Memory B cell (primary cell): ENCODE measurements around the gene EHMT2.
A peak's percentile ranks its signal among the peaks of the same experiment; 100 is the strongest.
"Not testable (repeated sequence)": the region's sequence is repeated elsewhere in the genome, so short reads cannot be mapped to it uniquely, and the experiment has no call there.

Experiments used
- ATAC-seq: fragments of 150-1000 bp; cut with Tn5 transposase; 2 replicates; pipeline ENCODE4 v1.10.0; 2021; ENCODE audit warnings: low read depth, mild to moderate bottlenecking, moderate library complexity
- DNase-seq, 2 donors: peaks; one replicate each; pipeline ENCODE4 v3.0.0; 2022; ENCODE audit warnings: low spot score in 2 of 2
- H3K27ac Mint-ChIP-seq: one replicate; pipeline ENCODE4 v1.8.0; 2022; ENCODE audit warnings: mild to moderate bottlenecking, moderate library complexity, mixed read lengths
- H3K27me3 Mint-ChIP-seq: one replicate; pipeline ENCODE4 v1.8.0; 2022; ENCODE audit warnings: mixed read lengths
- H3K36me3 Mint-ChIP-seq: one replicate; pipeline ENCODE4 v1.8.0; 2022; ENCODE audit warnings: mild to moderate bottlenecking, mixed read lengths
- H3K4me1 Mint-ChIP-seq: one replicate; pipeline ENCODE4 v1.8.0; 2022; ENCODE audit warnings: mixed read lengths
- H3K4me3 Mint-ChIP-seq: one replicate; pipeline ENCODE4 v1.8.0; 2022; ENCODE audit warnings: mild to moderate bottlenecking, moderate library complexity, mixed read lengths
- H3K9me3 Mint-ChIP-seq: one replicate; pipeline ENCODE4 v1.8.0; 2022; ENCODE audit warnings: mixed read lengths

Gene EHMT2

DNA sequence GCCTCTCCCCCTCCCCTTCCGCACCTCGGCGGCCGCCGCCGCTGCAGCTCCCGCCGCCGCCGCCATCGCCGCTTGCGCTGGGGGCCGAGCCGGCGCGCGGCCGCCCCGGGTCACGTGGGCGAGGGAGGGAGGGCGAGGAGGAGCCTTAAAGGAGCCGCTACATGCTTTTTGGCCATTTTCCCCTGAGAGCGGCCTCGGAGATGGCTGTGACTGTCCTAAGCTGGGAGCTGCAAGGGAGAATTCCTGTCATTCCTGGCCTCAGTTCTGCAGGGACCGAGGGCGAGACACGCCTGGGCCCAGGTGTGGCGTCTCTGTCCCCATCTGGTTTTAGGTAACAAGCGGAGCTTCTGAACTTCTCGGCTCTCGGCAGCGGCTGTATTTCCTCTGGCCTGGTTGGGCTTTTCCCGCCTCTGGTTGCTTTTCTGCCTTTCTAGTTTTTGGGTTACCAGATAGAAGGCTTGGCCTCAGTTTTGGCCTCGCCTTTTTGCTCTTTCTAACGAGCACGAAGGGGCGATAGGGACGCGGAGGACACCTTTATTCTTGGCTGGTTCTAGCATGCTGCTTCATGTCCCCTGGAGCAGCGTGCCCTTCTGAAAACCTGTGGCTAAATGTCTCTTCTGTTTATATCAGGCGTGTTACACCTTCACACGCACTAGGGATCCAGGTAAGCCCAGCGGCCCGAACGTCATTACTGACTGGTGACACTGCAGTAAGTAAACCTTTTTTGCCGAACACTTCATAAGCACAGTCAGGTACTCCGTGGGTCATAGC, at the start of gene EHMT2:
EHMT2 (minus strand) TSS at position 87 of the 771 bp plus-strand sequence; CDS start at position 66, 21 bp downstream.
- Mint-ChIP-seq H3K27ac (peak within 1 kb of the TSS; percentile 91), H3K4me3 (peak within 1 kb of the TSS; percentile 96)

DNA sequence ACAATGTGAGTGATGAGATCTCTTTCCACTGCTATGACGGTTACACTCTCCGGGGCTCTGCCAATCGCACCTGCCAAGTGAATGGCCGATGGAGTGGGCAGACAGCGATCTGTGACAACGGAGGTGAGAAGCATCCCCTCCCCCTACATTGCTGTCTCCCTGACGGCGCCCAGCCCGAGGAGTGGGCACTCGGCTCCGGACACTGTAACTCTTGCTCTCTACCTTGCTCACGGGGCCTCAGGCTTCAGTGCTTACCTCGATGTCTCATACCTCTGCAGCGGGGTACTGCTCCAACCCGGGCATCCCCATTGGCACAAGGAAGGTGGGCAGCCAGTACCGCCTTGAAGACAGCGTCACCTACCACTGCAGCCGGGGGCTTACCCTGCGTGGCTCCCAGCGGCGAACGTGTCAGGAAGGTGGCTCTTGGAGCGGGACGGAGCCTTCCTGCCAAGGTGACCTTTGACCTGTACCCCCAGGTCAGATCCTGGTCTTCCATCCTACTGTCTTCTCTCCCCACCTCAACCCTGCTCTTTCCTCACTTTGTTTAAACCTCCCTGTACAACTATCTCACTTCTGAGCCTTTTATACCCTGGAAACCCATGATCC, 49.7 kb upstream of the EHMT2 start:
- Mint-ChIP-seq H3K27ac (no peak overlapping the region), H3K4me1 (peaks cover 2% of the 10 kb centered on the region), H3K4me3 (no peak overlapping the region), H3K27me3 (peaks cover 6% of the 10 kb centered on the region), H3K9me3 (no peaks in the 10 kb centered on the region), H3K36me3 (peaks cover 3% of the 10 kb centered on the region)
- DNase-seq (no peak), ATAC-seq (no peak)

More for the DNA sequence above, at the start of gene EHMT2:
- Mint-ChIP-seq H3K9me3 (no peaks in the 10 kb centered on the region), H3K27me3 (no peaks in the 10 kb centered on the region), H3K36me3 (peaks cover 7% of the 10 kb centered on the region), H3K4me1 (peaks cover 27% of the 10 kb centered on the region)
- peak; percentile 80 to 81 for DNase-seq
- peak; percentile 61 for ATAC-seq

DNA sequence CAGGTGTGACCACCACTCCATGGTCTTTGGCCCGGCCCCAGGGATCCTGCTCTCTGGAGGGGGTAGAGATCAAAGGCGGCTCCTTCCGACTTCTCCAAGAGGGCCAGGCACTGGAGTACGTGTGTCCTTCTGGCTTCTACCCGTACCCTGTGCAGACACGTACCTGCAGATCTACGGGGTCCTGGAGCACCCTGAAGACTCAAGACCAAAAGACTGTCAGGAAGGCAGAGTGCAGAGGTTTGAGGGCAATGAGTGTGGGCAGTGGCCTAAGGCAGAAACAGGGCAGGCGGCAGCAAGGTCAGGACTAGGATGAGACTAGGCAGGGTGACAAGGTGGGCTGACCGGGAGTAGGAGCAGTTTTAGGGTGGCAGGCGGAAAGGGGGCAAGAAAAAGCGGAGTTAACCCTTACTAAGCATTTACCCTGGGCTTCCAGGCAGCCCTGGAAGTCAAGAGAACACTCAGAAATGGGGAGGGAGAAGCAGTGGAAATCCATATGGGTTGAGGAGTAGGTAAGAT, 48.9 kb upstream of the EHMT2 start:
- H3K36me3 Mint-ChIP-seq = peaks cover 3% of the 10 kb centered on the region
- DNase-seq (no peak), ATAC-seq (no peak)
- H3K4me3 Mint-ChIP-seq = no peak overlapping the region
- H3K27ac Mint-ChIP-seq = no peak overlapping the region
- no peaks in the 10 kb centered on the region for H3K9me3 Mint-ChIP-seq
- peaks cover 8% of the 10 kb centered on the region for H3K27me3 Mint-ChIP-seq
- H3K4me1 Mint-ChIP-seq = peaks cover 2% of the 10 kb centered on the region

DNA sequence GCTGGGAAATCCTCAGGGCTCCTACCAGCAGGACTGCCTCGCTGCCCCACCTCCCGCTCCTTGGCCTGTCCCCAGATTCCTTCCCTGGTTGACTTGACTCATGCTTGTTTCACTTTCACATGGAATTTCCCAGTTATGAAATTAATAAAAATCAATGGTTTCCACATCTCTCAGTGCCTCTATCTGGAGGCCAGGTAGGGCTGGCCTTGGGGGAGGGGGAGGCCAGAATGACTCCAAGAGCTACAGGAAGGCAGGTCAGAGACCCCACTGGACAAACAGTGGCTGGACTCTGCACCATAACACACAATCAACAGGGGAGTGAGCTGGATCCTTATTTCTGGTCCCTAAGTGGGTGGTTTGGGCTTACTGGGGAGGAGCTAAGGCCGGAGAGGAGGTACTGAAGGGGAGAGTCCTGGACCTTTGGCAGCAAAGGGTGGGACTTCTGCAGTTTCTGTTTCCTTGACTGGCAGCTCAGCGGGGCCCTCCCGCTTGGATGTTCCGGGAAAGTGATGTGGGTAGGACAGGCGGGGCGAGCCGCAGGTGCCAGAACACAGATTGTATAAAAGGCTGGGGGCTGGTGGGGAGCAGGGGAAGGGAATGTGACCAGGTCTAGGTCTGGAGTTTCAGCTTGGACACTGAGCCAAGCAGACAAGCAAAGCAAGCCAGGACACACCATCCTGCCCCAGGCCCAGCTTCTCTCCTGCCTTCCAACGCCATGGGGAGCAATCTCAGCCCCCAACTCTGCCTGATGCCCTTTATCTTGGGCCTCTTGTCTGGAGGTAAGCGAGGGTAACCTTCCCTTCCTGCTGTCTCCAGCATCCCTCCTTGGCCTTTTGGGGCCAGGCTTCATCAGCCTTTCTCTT, 48.2 kb upstream of the EHMT2 start, which contains the start of gene CFB:
CFB (plus strand) TSS at position 589 of the 863 bp plus-strand sequence; CDS start at position 716, 127 bp downstream.
- no peak within 1 kb of the TSS for H3K4me3 Mint-ChIP-seq
- ATAC-seq (no peak), DNase-seq (no peak)
- peaks cover 8% of the 10 kb centered on the region for H3K27me3 Mint-ChIP-seq
- no peaks in the 10 kb centered on the region for H3K9me3 Mint-ChIP-seq
- no peaks in the 10 kb centered on the region for H3K36me3 Mint-ChIP-seq
- peaks cover 2% of the 10 kb centered on the region for H3K4me1 Mint-ChIP-seq
- no peak within 1 kb of the TSS for H3K27ac Mint-ChIP-seq

DNA sequence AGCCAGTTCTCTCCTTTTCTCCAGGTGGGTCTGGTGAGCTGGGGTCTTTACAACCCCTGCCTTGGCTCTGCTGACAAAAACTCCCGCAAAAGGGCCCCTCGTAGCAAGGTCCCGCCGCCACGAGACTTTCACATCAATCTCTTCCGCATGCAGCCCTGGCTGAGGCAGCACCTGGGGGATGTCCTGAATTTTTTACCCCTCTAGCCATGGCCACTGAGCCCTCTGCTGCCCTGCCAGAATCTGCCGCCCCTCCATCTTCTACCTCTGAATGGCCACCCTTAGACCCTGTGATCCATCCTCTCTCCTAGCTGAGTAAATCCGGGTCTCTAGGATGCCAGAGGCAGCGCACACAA, 47.6 kb upstream of the EHMT2 start:
- Mint-ChIP-seq H3K9me3 (no peaks in the 10 kb centered on the region), H3K4me1 (peaks cover 2% of the 10 kb centered on the region), H3K27ac (no peak overlapping the region), H3K4me3 (no peak overlapping the region), H3K36me3 (no peaks in the 10 kb centered on the region), H3K27me3 (peaks cover 8% of the 10 kb centered on the region)
- ATAC-seq (no peak), DNase-seq (no peak)

DNA sequence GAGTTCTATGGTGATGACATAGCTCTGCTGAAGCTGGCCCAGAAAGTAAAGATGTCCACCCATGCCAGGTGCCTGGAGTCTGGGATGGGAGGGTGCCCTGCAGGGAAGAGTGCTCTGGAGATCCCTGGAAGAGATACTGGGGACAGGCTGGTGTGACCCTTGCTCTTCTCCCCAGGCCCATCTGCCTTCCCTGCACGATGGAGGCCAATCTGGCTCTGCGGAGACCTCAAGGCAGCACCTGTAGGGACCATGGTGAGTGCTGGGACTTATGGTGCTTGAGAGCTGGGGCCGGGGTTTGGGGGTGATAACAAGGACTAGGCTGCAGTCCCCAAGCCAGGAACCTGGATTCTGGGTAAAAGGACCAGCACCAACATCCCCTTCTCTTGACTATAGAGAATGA, 46.2 kb upstream of the EHMT2 start:
- Mint-ChIP-seq H3K4me3 (no peak overlapping the region), H3K36me3 (no peaks in the 10 kb centered on the region), H3K27ac (no peak overlapping the region), H3K4me1 (peaks cover 2% of the 10 kb centered on the region), H3K27me3 (peaks cover 10% of the 10 kb centered on the region), H3K9me3 (no peaks in the 10 kb centered on the region)
- no peak for ATAC-seq
- DNase-seq = no peak

DNA sequence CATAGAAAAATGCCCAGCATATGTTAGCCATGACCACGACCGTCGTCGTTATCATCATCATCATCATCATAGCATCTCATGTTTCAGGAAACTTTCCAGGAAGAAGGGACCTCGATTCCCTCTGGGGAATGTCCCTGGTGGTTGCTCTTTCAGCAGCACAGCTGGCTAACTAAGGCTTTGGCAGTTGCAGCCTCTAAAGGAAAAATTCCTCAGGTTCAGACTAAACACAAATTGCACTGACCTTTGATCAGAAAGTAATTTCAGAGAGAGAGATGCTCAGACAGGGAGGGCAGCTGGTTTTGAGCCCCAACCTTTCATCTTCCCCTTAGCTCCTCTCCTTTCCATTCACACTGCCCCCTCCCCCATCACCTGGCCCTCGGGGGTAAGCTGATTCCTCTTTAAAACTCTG, 42.8 kb upstream of the EHMT2 start:
- ATAC-seq (no peak), DNase-seq (no peak)
- H3K36me3 Mint-ChIP-seq = no peaks in the 10 kb centered on the region
- no peak overlapping the region for H3K4me3 Mint-ChIP-seq
- H3K4me1 Mint-ChIP-seq = no peaks in the 10 kb centered on the region
- H3K9me3 Mint-ChIP-seq = no peaks in the 10 kb centered on the region
- no peak overlapping the region for H3K27ac Mint-ChIP-seq
- H3K27me3 Mint-ChIP-seq = peaks cover 10% of the 10 kb centered on the region

DNA sequence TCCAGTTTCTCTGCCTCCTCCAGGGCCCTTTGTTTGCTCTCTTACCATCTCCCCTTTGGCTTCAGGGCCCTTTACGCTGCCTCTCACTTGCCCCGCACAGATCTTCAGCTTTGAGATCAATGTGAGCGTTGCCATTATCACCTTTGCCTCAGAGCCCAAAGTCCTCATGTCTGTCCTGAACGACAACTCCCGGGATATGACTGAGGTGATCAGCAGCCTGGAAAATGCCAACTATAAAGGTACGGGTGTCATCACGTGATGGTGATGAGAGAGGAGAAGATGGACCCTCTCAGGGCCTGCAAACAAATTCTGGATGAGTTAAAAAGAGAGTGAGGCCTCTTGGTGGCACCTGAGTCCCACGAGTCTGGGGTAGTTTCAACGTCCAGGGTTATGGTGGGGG, 38.3 kb upstream of the EHMT2 start:
- Mint-ChIP-seq H3K27me3 (peaks cover 6% of the 10 kb centered on the region), H3K4me3 (no peak overlapping the region), H3K36me3 (no peaks in the 10 kb centered on the region), H3K4me1 (no peaks in the 10 kb centered on the region), H3K27ac (no peak overlapping the region), H3K9me3 (no peaks in the 10 kb centered on the region)
- no peak for DNase-seq
- ATAC-seq = no peak

DNA sequence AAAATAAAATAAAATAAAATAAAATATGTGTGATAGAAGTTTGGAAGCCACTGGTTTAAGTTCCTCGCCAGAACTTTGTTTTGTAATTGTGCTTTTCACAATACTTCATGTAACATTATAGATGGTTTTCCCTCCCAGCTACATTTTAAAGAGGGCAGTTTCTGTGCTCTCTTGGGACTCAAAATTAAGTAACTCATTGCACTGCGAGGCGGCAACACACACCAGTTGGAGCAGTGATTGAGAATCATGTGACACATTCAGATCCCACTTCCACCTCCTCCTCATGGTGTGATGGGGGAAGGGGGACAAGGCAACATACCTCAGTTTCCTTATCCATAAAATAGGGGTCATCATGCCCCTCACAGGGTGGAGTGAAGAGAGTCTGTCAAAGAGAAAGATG, 37.5 kb upstream of the EHMT2 start:
- DNase-seq = no peak
- Mint-ChIP-seq H3K4me1 (no peaks in the 10 kb centered on the region), H3K4me3 (no peak overlapping the region), H3K36me3 (no peaks in the 10 kb centered on the region), H3K27ac (no peak overlapping the region), H3K27me3 (peaks cover 7% of the 10 kb centered on the region), H3K9me3 (no peaks in the 10 kb centered on the region)
- ATAC-seq = no peak

DNA sequence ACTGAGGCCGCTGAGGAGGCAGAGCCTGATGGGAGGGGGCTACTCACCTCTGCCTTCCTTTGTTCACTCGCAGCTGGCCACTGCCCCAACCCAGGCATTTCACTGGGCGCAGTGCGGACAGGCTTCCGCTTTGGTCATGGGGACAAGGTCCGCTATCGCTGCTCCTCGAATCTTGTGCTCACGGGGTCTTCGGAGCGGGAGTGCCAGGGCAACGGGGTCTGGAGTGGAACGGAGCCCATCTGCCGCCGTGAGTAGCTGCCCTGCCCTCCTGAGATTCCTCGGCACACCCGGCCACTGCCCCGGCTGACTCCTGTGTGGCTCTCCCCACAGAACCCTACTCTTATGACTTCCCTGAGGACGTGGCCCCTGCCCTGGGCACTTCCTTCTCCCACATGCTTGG, 36.0 kb upstream of the EHMT2 start:
- Mint-ChIP-seq H3K9me3 (no peaks in the 10 kb centered on the region), H3K36me3 (no peaks in the 10 kb centered on the region), H3K4me3 (no peak overlapping the region), H3K4me1 (no peaks in the 10 kb centered on the region), H3K27ac (no peak overlapping the region), H3K27me3 (peaks cover 5% of the 10 kb centered on the region)
- ATAC-seq (no peak), DNase-seq (no peak)

DNA sequence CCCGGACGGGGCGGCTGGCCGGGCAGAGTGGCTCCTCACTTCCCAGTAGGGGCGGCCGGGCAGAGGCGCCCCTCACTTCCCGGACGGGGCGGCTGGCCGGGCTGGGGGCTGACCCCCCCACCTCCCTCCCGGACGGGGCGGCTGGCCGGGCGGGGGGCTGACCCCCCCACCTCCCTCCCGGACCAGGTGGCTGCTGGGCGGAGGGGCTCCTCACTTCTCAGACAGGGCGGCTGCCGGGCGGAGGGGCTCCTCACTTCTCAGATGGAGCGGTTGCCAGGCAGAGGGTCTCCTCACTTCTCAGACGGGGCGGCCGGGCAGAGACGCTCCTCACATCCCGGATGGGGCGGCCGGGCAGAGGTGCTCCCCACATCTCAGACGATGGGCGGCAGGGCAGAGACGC, 34.6 kb upstream of the EHMT2 start:
- not testable (repeated sequence) for ATAC-seq, H3K4me1 Mint-ChIP-seq, DNase-seq, H3K27ac Mint-ChIP-seq, H3K27me3 Mint-ChIP-seq, H3K9me3 Mint-ChIP-seq, H3K36me3 Mint-ChIP-seq, H3K4me3 Mint-ChIP-seq

DNA sequence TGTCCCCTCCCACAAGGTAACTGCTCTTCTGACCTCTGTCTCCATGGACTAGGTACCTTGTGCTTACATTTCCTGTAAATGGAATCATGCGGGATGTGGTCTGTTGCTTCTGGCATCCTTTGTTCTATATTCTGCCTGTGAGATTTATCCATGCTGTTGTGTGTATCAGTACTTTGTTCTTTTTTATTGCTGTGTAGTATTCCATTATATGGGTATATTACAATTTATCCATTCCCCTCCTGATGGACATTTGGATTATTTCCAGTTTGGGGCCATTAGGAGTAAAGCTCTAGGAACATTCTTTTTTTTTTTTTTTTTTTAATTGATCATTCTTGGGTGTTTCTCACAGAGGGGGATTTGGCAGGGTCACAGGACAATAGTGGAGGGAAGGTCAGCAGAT, 33.5 kb upstream of the EHMT2 start:
- Mint-ChIP-seq H3K4me3 (no peak overlapping the region), H3K9me3 (no peaks in the 10 kb centered on the region), H3K27me3 (peaks cover 8% of the 10 kb centered on the region), H3K36me3 (no peaks in the 10 kb centered on the region), H3K27ac (no peak overlapping the region), H3K4me1 (no peaks in the 10 kb centered on the region)
- ATAC-seq (no peak), DNase-seq (no peak)

DNA sequence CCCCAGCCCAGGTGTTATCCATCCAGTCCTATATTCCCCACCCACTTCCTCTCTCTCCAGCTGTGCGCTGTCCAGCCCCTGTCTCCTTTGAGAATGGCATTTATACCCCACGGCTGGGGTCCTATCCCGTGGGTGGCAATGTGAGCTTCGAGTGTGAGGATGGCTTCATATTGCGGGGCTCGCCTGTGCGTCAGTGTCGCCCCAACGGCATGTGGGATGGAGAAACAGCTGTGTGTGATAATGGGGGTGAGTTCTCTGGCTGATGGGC, 31.1 kb upstream of the EHMT2 start:
- DNase-seq (no peak), ATAC-seq (no peak)
- Mint-ChIP-seq H3K36me3 (no peaks in the 10 kb centered on the region), H3K9me3 (no peaks in the 10 kb centered on the region), H3K27me3 (peaks cover 5% of the 10 kb centered on the region), H3K4me3 (no peak overlapping the region), H3K4me1 (no peaks in the 10 kb centered on the region), H3K27ac (no peak overlapping the region)
